ENCODE measurements around the gene IFITM1. TPM values are rescaled to one million over a fixed set of nuclear protein-coding genes. Genes with fewer than 3 reads are reported as not detected.
A peak's percentile ranks its signal among the peaks of the same experiment; 100 is the strongest.

Gene IFITM1
- total and polyA plus RNA-seq, 2 donors (not counting 1 experiment from before 2014, with no cell fraction given): 21.1 to 93.0 TPM

GRCh38 chr11:334264-334994 is 20.6 kb downstream of the IFITM1 start:
- no peaks in the 10 kb centered on the region for H3K4me1 ChIP-seq (ENCODE audit: control insufficient read depth, extremely low read depth, insufficient read depth, low read length)
- H3K27me3 ChIP-seq (ENCODE audit: control insufficient read depth, insufficient read depth, low read length): no peaks in the 10 kb centered on the region
- H4K20me1 ChIP-seq (ENCODE audit: control insufficient read depth, extremely low read depth, insufficient read depth, low read length): no peaks in the 10 kb centered on the region
- no peak overlapping the region for H3K9ac ChIP-seq (ENCODE audit: insufficient read depth, low read length)
- H3K36me3 ChIP-seq (ENCODE audit: control insufficient read depth, insufficient read depth, low read length): no peaks in the 10 kb centered on the region
- TF ChIP-seq CTCF (conservative IDR thresholded peaks at IDR 0.05 in 1 of 2, IDR thresholded peaks at IDR 0.05 in 1 of 2; ENCODE audit: low read depth in 1 of 2, low read length in 2 of 2) (no peak), EZH2 (IDR thresholded peaks at IDR 0.05; ENCODE audit: low read length, missing control alignments) (no peak)
- peak in 1 of 2 donors; percentile 55 for DNase-seq (ENCODE audit: low read depth in 2 of 2)
- no peak overlapping the region for H2AFZ ChIP-seq (ENCODE audit: low read length)
- H3K79me2 ChIP-seq (ENCODE audit: control insufficient read depth, insufficient read depth, low read length): no peaks in the 10 kb centered on the region
- no peak overlapping the region for H3K4me3 ChIP-seq (replicated peaks in 1 of 4; ENCODE audit: control extremely low read depth in 1 of 4, insufficient read depth in 1 of 4, low read depth in 3 of 4, low read length in 4 of 4)
- no peak overlapping the region for H3K4me2 ChIP-seq (ENCODE audit: extremely low read depth, insufficient read depth, low read length)
- no peaks in the 10 kb centered on the region for H3K9me3 ChIP-seq (ENCODE audit: control insufficient read depth, insufficient read depth, low read depth, low read length)
- no peak overlapping the region for H3K27ac ChIP-seq (ENCODE audit: insufficient read depth, low read length)

- no peaks in the 10 kb centered on the region for H3K9me3 ChIP-seq (ENCODE audit: control insufficient read depth, insufficient read depth, low read depth, low read length)
- no peaks in the 10 kb centered on the region for H4K20me1 ChIP-seq (ENCODE audit: control insufficient read depth, extremely low read depth, insufficient read depth, low read length)
- no peak overlapping the region for H3K4me2 ChIP-seq (ENCODE audit: extremely low read depth, insufficient read depth, low read length)
- H3K79me2 ChIP-seq (ENCODE audit: control insufficient read depth, insufficient read depth, low read length): no peaks in the 10 kb centered on the region
- peak overlapping the region; percentile 90 for H2AFZ ChIP-seq (ENCODE audit: low read length)
- H3K27ac ChIP-seq (ENCODE audit: insufficient read depth, low read length): no peak overlapping the region
- TF ChIP-seq CTCF (conservative IDR thresholded peaks at IDR 0.05 in 1 of 2, IDR thresholded peaks at IDR 0.05 in 1 of 2; ENCODE audit: low read depth in 1 of 2, low read length in 2 of 2) (no peak), EZH2 (IDR thresholded peaks at IDR 0.05; ENCODE audit: low read length, missing control alignments) (no peak)
- no peaks in the 10 kb centered on the region for H3K27me3 ChIP-seq (ENCODE audit: control insufficient read depth, insufficient read depth, low read length)
- DNase-seq (ENCODE audit: low read depth in 2 of 2): no peak
- no peaks in the 10 kb centered on the region for H3K36me3 ChIP-seq (ENCODE audit: control insufficient read depth, insufficient read depth, low read length)
- no peaks in the 10 kb centered on the region for H3K4me1 ChIP-seq (ENCODE audit: control insufficient read depth, extremely low read depth, insufficient read depth, low read length)
- H3K9ac ChIP-seq (ENCODE audit: insufficient read depth, low read length): no peak overlapping the region
- H3K4me3 ChIP-seq (replicated peaks in 1 of 4; ENCODE audit: control extremely low read depth in 1 of 4, insufficient read depth in 1 of 4, low read depth in 3 of 4, low read length in 4 of 4): no peak overlapping the region
Measured at GRCh38 chr11:335779-336658, 22.2 kb downstream of the IFITM1 start.

GRCh38 chr11:336659-337198 is 22.9 kb downstream of the IFITM1 start:
- Histone ChIP-seq H3K9me3 (ENCODE audit: control insufficient read depth, insufficient read depth, low read depth, low read length) (no peaks in the 10 kb centered on the region), H3K27ac (ENCODE audit: insufficient read depth, low read length) (no peak overlapping the region), H3K27me3 (ENCODE audit: control insufficient read depth, insufficient read depth, low read length) (no peaks in the 10 kb centered on the region), H3K79me2 (ENCODE audit: control insufficient read depth, insufficient read depth, low read length) (no peaks in the 10 kb centered on the region), H2AFZ (ENCODE audit: low read length) (no peak overlapping the region), H3K4me3 (replicated peaks in 1 of 4; ENCODE audit: control extremely low read depth in 1 of 4, insufficient read depth in 1 of 4, low read depth in 3 of 4, low read length in 4 of 4) (no peak overlapping the region), H3K36me3 (ENCODE audit: control insufficient read depth, insufficient read depth, low read length) (no peaks in the 10 kb centered on the region), H3K9ac (ENCODE audit: insufficient read depth, low read length) (no peak overlapping the region), H3K4me1 (ENCODE audit: control insufficient read depth, extremely low read depth, insufficient read depth, low read length) (no peaks in the 10 kb centered on the region), H3K4me2 (ENCODE audit: extremely low read depth, insufficient read depth, low read length) (no peak overlapping the region), H4K20me1 (ENCODE audit: control insufficient read depth, extremely low read depth, insufficient read depth, low read length) (no peaks in the 10 kb centered on the region)
- TF ChIP-seq CTCF (conservative IDR thresholded peaks at IDR 0.05 in 1 of 2, IDR thresholded peaks at IDR 0.05 in 1 of 2; ENCODE audit: low read depth in 1 of 2, low read length in 2 of 2): no peak
- TF ChIP-seq EZH2 (IDR thresholded peaks at IDR 0.05; ENCODE audit: low read length, missing control alignments): no peak
- no peak for DNase-seq (ENCODE audit: low read depth in 2 of 2)

All from fibroblast of lung (primary cell).